ENCODE measurements around the gene CFAP299.

- TF ChIP-seq ZNF782 (CRISPR knock-in tag; IDR thresholded peaks at IDR 0.05; ENCODE audit: borderline replicate concordance) = no peak
- TF ChIP-seq NFATC3 (CRISPR knock-in tag; IDR thresholded peaks at IDR 0.05) = no peak
- no peak for TF ChIP-seq TBP (CRISPR knock-in tag; IDR thresholded peaks at IDR 0.05)
- no peak for TF ChIP-seq FOXM1 (CRISPR knock-in tag; IDR thresholded peaks at IDR 0.05)
- TF ChIP-seq RAD21 (CRISPR knock-in tag; IDR thresholded peaks at IDR 0.05) = no peak
- TF ChIP-seq JUND (CRISPR knock-in tag; IDR thresholded peaks at IDR 0.05) = no peak
- TF ChIP-seq, protein P1, sequence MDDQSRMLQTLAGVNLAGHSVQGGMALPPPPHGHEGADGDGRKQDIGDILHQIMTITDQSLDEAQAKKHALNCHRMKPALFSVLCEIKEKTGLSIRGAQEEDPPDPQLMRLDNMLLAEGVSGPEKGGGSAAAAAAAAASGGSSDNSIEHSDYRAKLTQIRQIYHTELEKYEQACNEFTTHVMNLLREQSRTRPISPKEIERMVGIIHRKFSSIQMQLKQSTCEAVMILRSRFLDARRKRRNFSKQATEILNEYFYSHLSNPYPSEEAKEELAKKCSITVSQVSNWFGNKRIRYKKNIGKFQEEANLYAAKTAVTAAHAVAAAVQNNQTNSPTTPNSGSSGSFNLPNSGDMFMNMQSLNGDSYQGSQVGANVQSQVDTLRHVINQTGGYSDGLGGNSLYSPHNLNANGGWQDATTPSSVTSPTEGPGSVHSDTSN (CRISPR knock-in tag; IDR thresholded peaks at IDR 0.05; ENCODE audit: borderline replicate concordance) = no peak
These were observed 49.1 kb upstream of the CFAP299 start for GRCh38 chr4:80286451-80286850.

Data from HepG2 (cell line).